Measurements from ENCODE around the gene STAT2.
"Not testable (repeated sequence)": the region's sequence is repeated elsewhere in the genome, so short reads cannot be mapped to it uniquely, and the experiment has no call there.

Gene STAT2

GRCh38 chr12:56359851-56360767 lies at the start of gene STAT2:
Gene STAT2, minus strand, starts transcription at chr12:56360107. Its CDS starts 3,536 bp downstream, at chr12:56356571.
- peak; percentile 100 for DNase-seq (ENCODE audit: low spot score)

- no peak for DNase-seq (ENCODE audit: low spot score)
Observed at GRCh38 chr12:56408799-56409417, 49.0 kb upstream of the STAT2 start.

GRCh38 chr12:56404227-56404626 lies 44.3 kb upstream of the STAT2 start:
- not testable (repeated sequence) for DNase-seq (ENCODE audit: low spot score)

- DNase-seq (ENCODE audit: low spot score) = not testable (repeated sequence)
Observed at GRCh38 chr12:56401612-56402011, 41.7 kb upstream of the STAT2 start.

GRCh38 chr12:56401125-56401524 lies 41.2 kb upstream of the STAT2 start:
- not testable (repeated sequence) for DNase-seq (ENCODE audit: low spot score)

- not testable (repeated sequence) for DNase-seq (ENCODE audit: low spot score)
Observed at GRCh38 chr12:56399466-56399865, 39.6 kb upstream of the STAT2 start.

- DNase-seq (ENCODE audit: low spot score) = no peak
Observed at GRCh38 chr12:56398324-56398723, 38.4 kb upstream of the STAT2 start.

- DNase-seq (ENCODE audit: low spot score) = no peak
Observed at GRCh38 chr12:56392331-56392730, 32.4 kb upstream of the STAT2 start.

GRCh38 chr12:56391721-56392120 lies 31.8 kb upstream of the STAT2 start:
- DNase-seq (ENCODE audit: low spot score) = no peak

GRCh38 chr12:56389412-56389811 lies 29.5 kb upstream of the STAT2 start:
- no peak for DNase-seq (ENCODE audit: low spot score)

- no peak for DNase-seq (ENCODE audit: low spot score)
Observed at GRCh38 chr12:56387152-56387736, 27.3 kb upstream of the STAT2 start.

GRCh38 chr12:56385873-56386272 lies 26.0 kb upstream of the STAT2 start:
- DNase-seq (ENCODE audit: low spot score) = no peak

GRCh38 chr12:56382611-56383010 lies 22.7 kb upstream of the STAT2 start:
- DNase-seq (ENCODE audit: low spot score) = no peak

- DNase-seq (ENCODE audit: low spot score) = no peak
Observed at GRCh38 chr12:56377989-56378316, 18.0 kb upstream of the STAT2 start.

GRCh38 chr12:56377310-56377988 lies 17.5 kb upstream of the STAT2 start:
- no peak for DNase-seq (ENCODE audit: low spot score)

GRCh38 chr12:56375598-56376434 lies 15.9 kb upstream of the STAT2 start:
- no peak for DNase-seq (ENCODE audit: low spot score)

- no peak for DNase-seq (ENCODE audit: low spot score)
Observed at GRCh38 chr12:56374726-56375597, 15.1 kb upstream of the STAT2 start.

GRCh38 chr12:56373515-56373914 lies 13.6 kb upstream of the STAT2 start:
- no peak for DNase-seq (ENCODE audit: low spot score)

- DNase-seq (ENCODE audit: low spot score) = no peak
Observed at GRCh38 chr12:56366948-56367347, 7.0 kb upstream of the STAT2 start.

Data from Ammon's horn (tissue), 1 donor.